Measurements from ENCODE around the gene POLR2H. TPM values are rescaled to one million over a fixed set of nuclear protein-coding genes. Genes with fewer than 3 reads are reported as not detected.

POLR2H gene
- total RNA-seq, 4 donors from 2014 or later = 47.9 to 69.9 (median 56.7) TPM

DNA sequence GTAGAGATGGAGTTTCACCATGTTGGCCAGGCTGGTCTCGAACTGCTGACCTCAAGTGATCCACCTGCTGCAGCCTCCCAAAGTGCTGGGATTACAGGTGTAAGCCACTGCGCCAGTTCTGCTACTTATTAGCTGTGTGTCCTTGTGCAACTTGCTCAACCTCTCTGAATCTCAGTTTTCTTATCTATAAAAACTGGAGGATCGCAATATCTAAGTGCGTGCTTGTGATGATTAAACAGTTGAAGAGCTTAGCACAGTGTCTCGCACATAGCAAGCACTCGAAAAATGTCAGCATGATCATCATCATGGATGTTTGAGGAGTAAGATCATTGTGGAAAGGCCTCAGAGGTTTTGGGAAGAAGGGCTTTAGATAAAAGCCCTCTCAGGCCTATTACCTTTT is 10.9 kb upstream of the POLR2H start:
- TF ChIP-seq, protein P1, sequence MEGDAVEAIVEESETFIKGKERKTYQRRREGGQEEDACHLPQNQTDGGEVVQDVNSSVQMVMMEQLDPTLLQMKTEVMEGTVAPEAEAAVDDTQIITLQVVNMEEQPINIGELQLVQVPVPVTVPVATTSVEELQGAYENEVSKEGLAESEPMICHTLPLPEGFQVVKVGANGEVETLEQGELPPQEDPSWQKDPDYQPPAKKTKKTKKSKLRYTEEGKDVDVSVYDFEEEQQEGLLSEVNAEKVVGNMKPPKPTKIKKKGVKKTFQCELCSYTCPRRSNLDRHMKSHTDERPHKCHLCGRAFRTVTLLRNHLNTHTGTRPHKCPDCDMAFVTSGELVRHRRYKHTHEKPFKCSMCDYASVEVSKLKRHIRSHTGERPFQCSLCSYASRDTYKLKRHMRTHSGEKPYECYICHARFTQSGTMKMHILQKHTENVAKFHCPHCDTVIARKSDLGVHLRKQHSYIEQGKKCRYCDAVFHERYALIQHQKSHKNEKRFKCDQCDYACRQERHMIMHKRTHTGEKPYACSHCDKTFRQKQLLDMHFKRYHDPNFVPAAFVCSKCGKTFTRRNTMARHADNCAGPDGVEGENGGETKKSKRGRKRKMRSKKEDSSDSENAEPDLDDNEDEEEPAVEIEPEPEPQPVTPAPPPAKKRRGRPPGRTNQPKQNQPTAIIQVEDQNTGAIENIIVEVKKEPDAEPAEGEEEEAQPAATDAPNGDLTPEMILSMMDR (IDR thresholded peaks at IDR 0.05; ENCODE audit: low read depth) = no peak

DNA sequence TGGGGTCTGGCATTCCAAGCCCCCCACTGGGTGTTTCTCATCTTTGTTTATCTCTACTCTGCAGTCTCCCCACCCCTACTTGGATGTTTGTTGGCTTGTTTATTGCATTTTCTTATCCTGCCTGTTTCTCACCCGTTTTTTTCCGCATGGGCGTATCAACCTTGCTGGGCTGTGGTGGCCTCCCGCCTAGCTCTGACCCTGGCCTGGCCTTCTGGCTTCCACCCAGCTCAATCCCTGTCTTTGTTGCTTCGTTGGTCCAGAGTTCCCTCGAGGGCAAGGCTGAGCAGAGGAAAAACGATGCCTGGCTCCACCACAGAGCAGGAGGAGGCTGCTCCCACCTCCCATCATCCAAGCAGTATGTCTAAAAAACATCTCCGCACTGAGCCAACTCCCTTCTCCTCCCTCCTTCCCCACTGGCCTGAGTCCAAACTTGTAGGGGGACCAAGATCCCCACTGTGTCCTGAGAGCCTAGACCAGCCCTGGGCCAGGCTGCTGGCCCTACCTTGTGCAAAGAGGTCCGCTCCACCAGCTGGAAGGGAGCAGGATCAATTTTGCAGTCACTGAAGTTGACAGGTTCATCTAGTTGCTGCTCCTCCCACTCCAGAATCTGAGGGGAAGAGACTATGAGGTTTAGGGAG is 9.9 kb upstream of the POLR2H start:
- TF ChIP-seq, protein P1 (IDR thresholded peaks at IDR 0.05; ENCODE audit: low read depth) = no peak

DNA sequence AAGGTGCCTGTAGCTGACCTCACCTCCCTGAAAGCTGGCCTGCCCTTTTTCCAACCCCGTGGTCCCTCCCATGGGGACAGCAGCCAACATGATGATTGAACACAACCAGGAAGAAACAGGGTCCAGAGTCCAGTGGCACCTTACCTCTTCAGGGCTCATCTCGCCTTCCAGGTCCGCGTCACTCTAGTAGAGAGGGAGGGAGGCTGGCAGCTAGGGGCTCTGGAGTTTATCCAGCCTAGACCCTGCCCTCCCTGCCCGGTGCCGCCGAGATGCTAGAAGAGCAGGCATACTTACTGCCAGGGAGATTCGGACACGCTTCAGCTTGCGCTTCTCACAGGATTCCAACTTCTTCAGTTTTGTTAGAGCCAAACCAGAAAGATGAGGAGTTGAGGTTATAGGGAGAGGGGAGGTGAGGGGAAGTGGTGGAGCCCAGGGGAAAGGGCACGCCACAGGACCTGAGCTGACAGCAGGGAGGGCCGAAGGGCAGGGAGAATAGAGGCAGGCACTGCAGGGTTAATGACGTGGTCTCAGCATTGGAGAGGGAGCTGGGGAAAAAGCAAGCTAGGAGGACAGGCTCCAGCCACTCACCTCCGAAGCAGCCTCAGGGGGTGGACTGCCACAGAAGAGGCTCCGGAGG is 9.2 kb upstream of the POLR2H start:
- TF ChIP-seq, protein P1 (IDR thresholded peaks at IDR 0.05; ENCODE audit: low read depth) = no peak

DNA sequence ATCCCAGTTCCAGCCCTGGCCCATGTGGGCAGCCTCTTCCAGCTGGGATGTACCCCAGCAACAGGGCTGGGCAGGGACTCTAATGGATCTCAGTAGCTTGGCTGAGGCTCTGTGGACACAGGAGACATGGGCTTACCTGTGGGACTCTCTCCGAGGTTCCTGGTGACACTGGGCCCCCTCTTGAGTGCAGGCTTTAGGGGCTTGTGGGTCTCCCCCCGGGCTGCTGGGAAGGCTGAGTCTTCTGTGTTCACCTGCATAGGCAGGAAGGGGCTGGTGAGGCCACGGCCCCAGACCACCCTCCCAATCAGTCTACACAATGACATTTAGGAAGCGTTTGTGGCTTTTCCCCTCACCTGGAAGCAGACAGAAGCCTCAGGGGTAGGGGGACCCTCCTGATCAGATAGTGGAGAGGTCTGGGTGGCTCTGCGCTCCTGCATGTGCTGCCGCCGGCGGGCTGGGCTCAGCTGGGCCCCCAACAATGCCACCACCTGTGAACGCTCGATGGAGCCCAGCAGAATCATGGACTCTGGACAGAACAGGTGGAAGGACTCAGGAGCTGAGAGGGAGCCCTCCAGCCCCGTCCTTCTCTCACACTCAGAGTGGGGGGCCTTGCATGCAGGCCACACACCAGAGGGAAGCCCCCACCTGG is 8.5 kb upstream of the POLR2H start:
- TF ChIP-seq, protein P1 (IDR thresholded peaks at IDR 0.05; ENCODE audit: low read depth) = no peak

DNA sequence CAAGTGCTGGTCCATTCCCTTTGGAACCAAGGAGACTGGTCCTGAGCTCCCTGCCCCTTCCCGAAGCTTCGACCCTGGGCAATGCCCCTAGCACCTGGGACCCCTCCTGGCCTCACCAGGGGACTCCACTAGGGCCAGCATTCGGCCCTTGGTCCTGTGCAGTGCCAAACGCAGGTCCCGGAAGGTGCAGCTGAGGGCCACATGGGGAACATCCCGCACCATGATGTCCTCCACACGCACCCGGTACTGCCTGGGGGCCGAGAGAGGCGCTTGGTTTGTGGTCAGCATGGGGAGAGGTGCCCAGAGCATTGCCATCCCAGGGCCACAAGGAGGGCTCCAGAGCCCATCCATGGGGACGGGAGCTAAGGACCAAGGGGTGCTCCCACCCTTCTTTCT is 8.0 kb upstream of the POLR2H start:
- TF ChIP-seq, protein P1 (IDR thresholded peaks at IDR 0.05; ENCODE audit: low read depth) = no peak

DNA sequence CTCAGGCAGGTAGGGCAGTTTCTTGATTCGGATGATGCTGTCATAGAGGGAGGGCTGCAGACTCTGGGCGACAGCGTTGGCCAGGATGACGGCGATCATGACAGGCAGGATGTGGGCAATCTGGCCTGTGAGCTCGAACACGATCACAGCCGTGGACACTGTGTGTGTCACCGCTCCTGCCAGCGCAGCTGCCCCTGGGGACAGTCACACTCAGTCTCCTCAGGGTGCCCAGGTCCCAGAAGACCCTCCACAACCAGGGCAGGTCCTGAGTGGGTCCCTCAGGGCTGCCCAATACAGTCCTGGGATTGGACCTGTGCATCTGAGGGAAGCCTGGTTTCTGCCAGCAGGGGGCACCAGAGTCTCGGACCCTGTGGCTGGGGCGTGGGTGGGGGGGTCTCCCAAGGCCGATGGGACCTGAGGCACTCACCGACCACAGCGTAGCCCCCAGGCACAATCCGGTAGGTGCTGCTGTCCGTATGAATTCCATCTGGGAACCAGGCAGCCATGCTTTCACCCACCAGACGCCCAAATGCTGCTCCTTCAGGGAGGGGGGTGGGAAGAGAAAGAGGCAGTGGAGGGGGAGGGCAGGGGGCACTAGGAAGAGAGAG is 7.3 kb upstream of the POLR2H start:
- TF ChIP-seq, protein P1 (IDR thresholded peaks at IDR 0.05; ENCODE audit: low read depth) = no peak

DNA sequence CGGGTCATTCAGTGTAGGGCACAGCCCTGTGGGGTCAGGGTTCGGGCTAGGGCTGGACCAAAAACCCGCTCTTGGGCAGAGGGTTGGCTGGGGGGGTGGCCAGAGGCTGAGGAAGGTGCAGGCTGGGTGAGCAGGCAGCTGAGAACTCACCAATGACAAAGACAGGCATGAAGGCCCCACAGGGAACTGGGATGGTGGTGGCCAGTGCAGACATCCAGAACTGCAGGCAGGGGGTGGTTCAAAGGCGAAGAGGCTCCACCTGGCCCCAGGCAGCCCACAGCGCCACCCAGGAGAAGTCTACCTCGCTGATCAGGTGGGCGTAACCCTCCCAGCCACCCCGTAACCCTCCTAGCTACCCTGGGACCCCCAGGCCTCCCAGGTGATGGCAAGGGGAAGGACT is 6.8 kb upstream of the POLR2H start:
- TF ChIP-seq, protein P1 (IDR thresholded peaks at IDR 0.05; ENCODE audit: low read depth) = no peak

Data from subcutaneous adipose tissue (tissue), 4 donors.